Glomerular visceral epithelial cell (primary cell): Measurements from ENCODE around the gene UBXN2A.
A peak's percentile ranks its signal among the peaks of the same experiment; 100 is the strongest.

Experiments used
- DNase-seq: peaks from one replicate; pipeline ENCODE4 v3.0.0-alpha.2; 2016; ENCODE audit errors: extremely low spot score

The UBXN2A gene

GRCh38 chr2:23939987-23940717, at the start of gene UBXN2A:
UBXN2A (plus strand) TSS chr2:23940463; CDS start chr2:23958315, 17,852 bp downstream.
- peak; percentile 82 for DNase-seq

- no peak for DNase-seq
These were observed 40.1 kb upstream of the UBXN2A start for GRCh38 chr2:23900133-23900532.

GRCh38 chr2:23900541-23901322, 39.5 kb upstream of the UBXN2A start:
- peak; percentile 23 for DNase-seq

GRCh38 chr2:23901966-23902846, 38.1 kb upstream of the UBXN2A start:
- no peak for DNase-seq

GRCh38 chr2:23903034-23903433, 37.2 kb upstream of the UBXN2A start:
- DNase-seq, result no peak

- no peak for DNase-seq
These were observed 36.0 kb upstream of the UBXN2A start for GRCh38 chr2:23904215-23904614.

- no peak for DNase-seq
These were observed 35.6 kb upstream of the UBXN2A start for GRCh38 chr2:23904692-23905091.

GRCh38 chr2:23905155-23905554, 35.1 kb upstream of the UBXN2A start:
- DNase-seq, result peak; percentile 59

- DNase-seq, result no peak
These were observed 28.2 kb upstream of the UBXN2A start for GRCh38 chr2:23912054-23912453.

- no peak for DNase-seq
These were observed 24.9 kb upstream of the UBXN2A start for GRCh38 chr2:23915327-23915726.

GRCh38 chr2:23916727-23917405, 23.4 kb upstream of the UBXN2A start:
- no peak for DNase-seq

GRCh38 chr2:23918837-23919489, 21.3 kb upstream of the UBXN2A start:
- DNase-seq, result no peak

GRCh38 chr2:23924589-23925359, 15.5 kb upstream of the UBXN2A start:
- no peak for DNase-seq

- DNase-seq, result peak; percentile 63
These were observed 14.5 kb upstream of the UBXN2A start for GRCh38 chr2:23925702-23926289.

- no peak for DNase-seq
These were observed 13.9 kb upstream of the UBXN2A start for GRCh38 chr2:23926290-23926749.

GRCh38 chr2:23926750-23927571, 13.3 kb upstream of the UBXN2A start, which contains the start of gene ATAD2B:
ATAD2B (minus strand) TSS chr2:23927123; CDS start chr2:23926770, 353 bp downstream.
- DNase-seq, result peak; percentile 95

GRCh38 chr2:23934259-23934658, 6.0 kb upstream of the UBXN2A start:
- DNase-seq, result no peak

- peak; percentile 41 for DNase-seq
These were observed 706 bp downstream of the UBXN2A start for GRCh38 chr2:23940718-23941620.
